ENCODE results near the gene SLC7A4. TPM values are rescaled to one million over a fixed set of nuclear protein-coding genes. Genes with fewer than 3 reads are reported as not detected.

Gene SLC7A4
- total RNA-seq, 1 donor from 2014 or later, result not detected

DNA sequence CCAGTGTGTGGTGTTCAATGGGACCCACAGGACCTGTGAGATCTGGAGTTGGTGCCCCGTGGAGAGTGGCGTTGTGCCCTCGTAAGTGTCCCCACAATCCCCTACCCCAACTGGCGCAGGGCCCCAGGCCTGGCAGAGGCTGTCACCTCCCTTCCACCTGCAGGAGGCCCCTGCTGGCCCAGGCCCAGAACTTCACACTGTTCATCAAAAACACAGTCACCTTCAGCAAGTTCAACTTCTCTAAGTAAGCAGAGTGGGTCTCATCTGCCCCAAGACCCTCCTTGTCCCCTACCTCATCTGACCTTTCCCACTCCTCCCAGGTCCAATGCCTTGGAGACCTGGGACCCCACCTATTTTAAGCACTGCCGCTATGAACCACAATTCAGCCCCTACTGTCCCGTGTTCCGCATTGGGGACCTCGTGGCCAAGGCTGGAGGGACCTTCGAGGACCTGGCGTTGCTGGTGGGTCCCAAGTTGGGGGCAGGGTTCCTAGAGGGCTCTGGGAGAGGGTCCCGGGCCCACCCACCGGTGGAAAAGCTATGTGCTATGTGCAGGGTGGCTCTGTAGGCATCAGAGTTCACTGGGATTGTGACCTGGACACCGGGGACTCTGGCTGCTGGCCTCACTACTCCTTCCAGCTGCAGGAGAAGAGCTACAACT, 9.3 kb downstream of the SLC7A4 start:
- intact Hi-C loops (cut with micrococcal nuclease), result no loop called here

GRCh38 chr22:21022507-21022906, 9.9 kb downstream of the SLC7A4 start:
- intact Hi-C loops (cut with micrococcal nuclease), result no loop called here

GRCh38 chr22:21020802-21021429, 11.4 kb downstream of the SLC7A4 start:
- intact Hi-C loops (cut with micrococcal nuclease), result loop anchor here (2.0 kb wide), 1 partner anchor 18 kb away; the partner anchor contains the start of gene THAP7

GRCh38 chr22:21018314-21018713, 14.0 kb downstream of the SLC7A4 start:
- intact Hi-C loops (cut with micrococcal nuclease), result loop anchor here (10.0 kb wide), 1 partner anchor 54 kb away; the partner anchor contains the start of gene AIFM3

GRCh38 chr22:21016644-21017420, 15.5 kb downstream of the SLC7A4 start:
- intact Hi-C loops (cut with micrococcal nuclease), result loop anchor here (10.0 kb wide), 1 partner anchor 52 kb away; the partner anchor contains the start of gene AIFM3

- intact Hi-C loops (cut with micrococcal nuclease), result loop anchor here (10.0 kb wide), 1 partner anchor 51 kb away; the partner anchor contains the start of gene AIFM3
These were observed 16.8 kb downstream of the SLC7A4 start for GRCh38 chr22:21015466-21016006.

DNA sequence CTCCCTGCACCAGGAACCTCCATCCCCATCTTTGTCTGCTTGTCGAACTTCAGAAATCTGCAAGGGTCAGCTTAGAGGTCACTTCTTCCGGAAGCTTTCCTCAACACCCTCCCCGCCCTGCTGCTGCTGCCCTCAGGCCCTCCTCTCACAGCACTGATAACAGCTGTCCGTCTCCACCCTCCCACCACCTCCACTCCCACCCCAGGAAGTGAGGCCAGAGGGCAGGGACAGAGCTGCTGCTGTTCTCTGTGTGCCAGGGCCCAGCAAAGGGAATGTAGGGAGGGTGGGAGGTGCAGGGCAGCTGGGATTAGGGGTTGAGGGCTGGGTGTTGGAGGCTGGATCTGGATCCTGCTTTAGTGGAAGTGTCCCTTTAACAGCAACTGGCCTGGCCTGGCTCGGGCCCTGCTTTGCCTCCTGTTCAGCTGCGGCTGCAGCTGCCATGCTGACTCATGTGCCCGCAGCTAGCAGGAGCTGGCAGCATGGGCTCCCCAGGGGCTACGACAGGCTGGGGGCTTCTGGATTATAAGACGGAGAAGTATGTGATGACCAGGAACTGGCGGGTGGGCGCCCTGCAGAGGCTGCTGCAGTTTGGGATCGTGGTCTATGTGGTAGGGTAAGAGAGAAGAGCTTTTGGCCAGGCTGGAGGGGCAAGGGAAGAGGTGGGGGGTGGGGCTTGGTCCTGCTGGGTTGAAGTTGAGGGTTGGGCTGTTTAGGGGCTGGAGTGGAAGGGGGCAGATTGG, 17.5 kb downstream of the SLC7A4 start, which contains the start of gene P2RX6:
TSS of gene P2RX6 (plus strand) at position 440 of the 740 bp plus-strand sequence. CDS start at position 450, 10 bp downstream.
- intact Hi-C loops (cut with micrococcal nuclease), result loop anchor here (1.0 to 10.0 kb wide), 3 partner anchors 13 to 50 kb away; partner anchors contain the start of genes AIFM3, LZTR1 and THAP7

DNA sequence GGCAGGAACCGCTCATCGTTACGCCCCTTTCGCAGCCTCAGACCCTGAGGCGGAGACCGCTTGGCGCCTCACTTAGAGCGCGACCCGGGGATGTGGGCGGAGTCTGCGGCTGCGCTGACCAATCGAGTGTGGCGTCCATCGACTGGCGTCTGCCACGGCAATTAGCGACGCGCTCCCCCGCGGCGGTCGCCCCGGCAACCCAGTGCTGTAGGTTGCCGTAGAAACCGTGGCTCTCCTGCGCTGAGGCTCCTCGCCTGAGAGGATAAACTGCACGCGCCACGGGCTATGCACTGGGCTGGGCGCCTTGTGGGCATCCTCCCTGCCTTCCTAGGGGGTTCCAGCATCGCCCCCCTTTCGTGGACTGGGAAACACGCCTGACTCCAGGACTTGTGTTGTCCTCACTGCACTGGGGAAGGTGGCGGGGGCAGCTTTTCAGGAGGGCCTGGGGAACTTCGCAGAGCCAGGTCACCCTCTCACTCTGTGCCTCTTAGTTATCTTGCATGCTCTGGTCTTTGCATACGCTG, 18.1 kb downstream of the SLC7A4 start:
- intact Hi-C loops (cut with micrococcal nuclease), result loop anchor here (1.0 to 10.0 kb wide), 3 partner anchors 12 to 49 kb away; partner anchors contain the start of genes AIFM3, LZTR1 and THAP7

GRCh38 chr22:21013657-21014201, 18.6 kb downstream of the SLC7A4 start:
- intact Hi-C loops (cut with micrococcal nuclease), result loop anchor here (1.0 to 10.0 kb wide), 3 partner anchors 11 to 49 kb away; partner anchors contain the start of genes AIFM3, LZTR1 and THAP7

GRCh38 chr22:21012446-21013407, 19.6 kb downstream of the SLC7A4 start:
- intact Hi-C loops (cut with micrococcal nuclease), result loop anchor here (10.0 kb wide), 1 partner anchor 48 kb away; the partner anchor contains the start of gene AIFM3

DNA sequence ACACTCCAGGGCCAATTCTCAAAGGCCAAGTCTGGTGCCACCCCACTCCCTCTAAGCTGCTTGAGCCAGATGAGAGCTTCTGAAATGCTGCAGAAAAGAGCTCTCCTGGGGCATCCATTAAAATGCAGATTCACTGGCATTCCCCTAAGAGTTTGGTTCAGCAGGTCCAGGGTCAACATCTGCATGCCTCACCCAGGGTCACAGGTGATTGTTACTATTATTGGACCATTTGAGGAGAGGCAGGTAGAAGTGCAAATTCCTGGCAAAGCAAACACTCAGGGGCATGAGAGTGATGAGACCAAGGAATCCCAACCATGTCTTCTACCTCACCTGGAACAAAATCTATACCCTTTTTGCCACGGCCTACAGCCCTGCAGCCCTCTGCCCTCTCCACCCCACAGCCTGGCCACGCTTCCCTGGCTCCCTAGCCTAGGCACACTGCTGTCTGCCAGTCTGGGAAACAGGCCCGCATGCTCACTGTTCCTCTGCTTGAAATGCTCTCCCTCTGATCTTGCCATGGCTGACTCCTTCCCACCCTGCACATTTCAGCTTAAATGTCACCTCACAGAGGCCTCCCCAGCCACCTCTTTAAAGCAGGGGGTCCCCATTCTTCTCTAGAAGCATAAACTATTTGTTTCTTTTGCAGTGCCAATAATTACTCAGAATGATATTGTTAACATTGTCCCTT, 21.8 kb downstream of the SLC7A4 start:
- intact Hi-C loops (cut with micrococcal nuclease), result loop anchor here (10.0 kb wide), 1 partner anchor 46 kb away; the partner anchor contains the start of gene AIFM3

DNA sequence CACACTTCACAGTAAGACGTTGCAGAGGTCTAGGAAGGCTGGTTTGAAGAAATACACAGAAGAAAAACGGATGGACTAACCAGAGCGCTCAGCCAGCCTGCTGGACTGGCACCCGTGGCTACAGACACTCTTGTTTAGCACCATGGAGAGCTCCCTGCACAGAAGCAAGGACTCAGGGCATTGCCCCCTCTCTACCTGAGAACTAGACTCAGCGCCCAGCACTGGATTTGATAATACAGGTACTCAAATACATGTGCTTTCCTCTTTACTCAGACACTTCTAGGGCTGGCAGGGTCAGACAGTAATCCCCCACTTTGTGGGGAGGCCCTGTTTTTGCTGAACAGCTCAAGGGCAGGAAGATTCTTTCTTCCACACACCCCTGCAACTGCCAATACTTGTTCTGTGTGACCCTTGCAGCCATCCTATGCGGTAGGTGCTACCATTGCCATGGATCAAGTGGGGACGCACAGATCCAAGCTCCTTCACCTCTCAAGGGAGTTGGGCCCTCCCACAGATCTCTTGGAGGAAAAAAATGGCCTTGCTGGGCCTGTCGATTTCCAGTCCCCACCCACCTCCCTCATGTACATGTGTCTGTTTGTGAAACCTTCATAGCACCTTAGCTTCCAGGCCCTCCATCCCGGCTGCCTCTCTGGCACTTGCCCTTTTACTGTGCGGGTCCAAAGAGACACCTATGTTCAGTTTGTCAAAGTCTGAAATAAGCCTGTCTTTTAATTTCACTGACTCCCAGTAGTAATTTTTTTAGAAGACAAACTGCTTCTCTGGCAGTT, 22.5 kb downstream of the SLC7A4 start:
- intact Hi-C loops (cut with micrococcal nuclease), result loop anchor here (10.0 kb wide), 2 partner anchors 45 to 645 kb away; partner anchors contain the start of gene AIFM3

- intact Hi-C loops (cut with micrococcal nuclease), result loop anchor here (10.0 kb wide), 1 partner anchor 646 kb away; no protein-coding TSS in a partner anchor
These were observed 23.2 kb downstream of the SLC7A4 start for GRCh38 chr22:21009208-21009607.

DNA sequence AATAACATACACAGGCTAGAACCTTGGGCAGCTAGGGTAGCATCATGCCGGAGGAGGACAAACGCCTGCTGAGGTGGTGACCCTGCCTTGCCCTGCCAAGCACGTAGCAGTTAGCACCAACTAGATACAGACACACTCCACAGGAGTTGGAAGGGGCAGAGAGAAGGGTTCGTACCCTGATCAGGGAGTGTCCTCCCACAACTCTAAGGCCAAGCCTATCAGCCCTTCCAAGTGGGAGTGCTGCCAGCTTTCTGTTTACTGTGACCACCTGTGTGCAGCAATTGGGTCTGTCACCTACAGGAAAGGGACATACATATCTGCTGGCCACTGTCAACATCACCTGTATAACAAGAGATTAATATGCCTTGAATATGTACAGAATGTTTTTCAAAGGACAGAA, 28.6 kb downstream of the SLC7A4 start:
- intact Hi-C loops (cut with micrococcal nuclease), result loop anchor here (2.0 to 10.0 kb wide), 2 partner anchors 17 to 651 kb away; no protein-coding TSS in a partner anchor

DNA sequence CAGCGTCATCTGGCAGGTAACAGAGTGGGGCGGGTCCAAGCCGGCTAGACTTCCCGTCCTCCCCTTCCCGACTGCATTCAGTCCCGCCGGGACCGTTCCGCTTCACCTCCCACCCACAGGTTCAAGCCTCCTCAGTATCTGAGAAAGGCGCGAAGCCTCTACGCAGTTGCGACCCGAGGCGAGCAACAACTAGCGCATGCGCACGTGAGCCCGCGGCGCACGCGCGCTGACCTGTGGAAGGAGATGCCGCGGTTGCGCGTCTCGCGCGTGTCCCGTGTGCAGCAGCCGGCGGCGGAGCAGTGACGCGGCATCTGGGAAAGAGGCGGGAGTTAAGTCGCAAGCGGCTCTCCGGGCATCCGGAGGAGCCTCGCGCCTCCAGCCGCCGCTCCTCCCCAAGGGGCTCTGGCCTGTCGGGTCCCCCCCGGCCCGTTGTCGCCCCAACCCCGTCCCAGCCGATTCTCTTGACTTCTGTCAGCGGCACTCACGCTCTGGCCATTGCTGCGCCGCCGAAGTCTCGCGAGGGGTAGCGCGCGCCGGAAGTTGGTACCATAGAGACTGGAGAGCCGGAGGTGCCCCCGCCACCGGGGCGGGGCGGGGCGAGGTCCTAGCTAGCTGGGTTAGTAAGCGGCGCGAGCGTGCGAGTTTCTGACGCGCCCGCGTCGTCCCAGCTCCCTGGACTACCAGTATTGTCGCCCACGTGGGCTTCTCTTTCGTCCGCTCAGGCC, 30.6 kb downstream of the SLC7A4 start, which contains the start of gene THAP7:
TSS of gene THAP7 (minus strand) at position 518 of the 725 bp plus-strand sequence. CDS start at position 311, 207 bp downstream.
- intact Hi-C loops (cut with micrococcal nuclease), result loop anchor here (1.0 to 10.0 kb wide), 7 partner anchors 13 to 653 kb away; partner anchors contain the start of genes CRKL, LRRC74B, LZTR1 and PI4KA
